GM18868 (cell line): Measurements from ENCODE around the gene SMIM13.

Experiments used
- ATAC-seq: cut with Tn5 transposase; IDR thresholded peaks from one replicate; pipeline ENCODE4 v1.9.1; 2021; ENCODE audit warnings: mild to moderate bottlenecking, moderate library complexity; ENCODE audit not compliant: unreplicated experiment

SMIM13 gene

GRCh38 chr6:11120271-11121005 lies 26.8 kb downstream of the SMIM13 start:
- ATAC-seq: no peak

- no peak for ATAC-seq
These were observed 28.2 kb downstream of the SMIM13 start for GRCh38 chr6:11121851-11122250.

- ATAC-seq: no peak
These were observed 28.7 kb downstream of the SMIM13 start for GRCh38 chr6:11122380-11122779.

GRCh38 chr6:11123978-11124377 lies 30.3 kb downstream of the SMIM13 start:
- ATAC-seq: no peak

- ATAC-seq: no peak
These were observed 33.2 kb downstream of the SMIM13 start for GRCh38 chr6:11126876-11127275.

GRCh38 chr6:11128608-11129007 lies 35.0 kb downstream of the SMIM13 start:
- ATAC-seq: no peak

GRCh38 chr6:11129908-11130565 lies 36.4 kb downstream of the SMIM13 start:
- ATAC-seq: peak; percentile 78

GRCh38 chr6:11130605-11131004 lies 37.0 kb downstream of the SMIM13 start:
- ATAC-seq: peak; percentile 21

- ATAC-seq: no peak
These were observed 38.7 kb downstream of the SMIM13 start for GRCh38 chr6:11132194-11132888.

- ATAC-seq: no peak
These were observed 39.6 kb downstream of the SMIM13 start for GRCh38 chr6:11133281-11133680.

GRCh38 chr6:11136809-11137208 lies 43.2 kb downstream of the SMIM13 start:
- ATAC-seq: no peak

- ATAC-seq: peak; percentile 65
These were observed 45.7 kb downstream of the SMIM13 start for GRCh38 chr6:11139051-11139960.

- ATAC-seq: no peak
These were observed 46.4 kb downstream of the SMIM13 start for GRCh38 chr6:11140056-11140455.

- ATAC-seq: no peak
These were observed 47.7 kb downstream of the SMIM13 start for GRCh38 chr6:11141295-11141694.

GRCh38 chr6:11142296-11143027 lies 48.8 kb downstream of the SMIM13 start:
- no peak for ATAC-seq

- ATAC-seq: no peak
These were observed 50.0 kb downstream of the SMIM13 start for GRCh38 chr6:11143394-11144371.

GRCh38 chr6:11144393-11144851 lies 50.8 kb downstream of the SMIM13 start:
- peak; percentile 79 for ATAC-seq

GRCh38 chr6:11146117-11146826 lies 52.6 kb downstream of the SMIM13 start:
- ATAC-seq: no peak
